ENCODE measurements around the gene ZFP91. TPM values are rescaled to one million over a fixed set of nuclear protein-coding genes. Genes with fewer than 3 reads are reported as not detected.

Gene ZFP91
- total and polyA plus RNA-seq, 9 of the 15 experiments (the other 6 are each of a cell fraction or from before 2014, with no cell fraction given), result 17.6 to 58.3 (median 34.0) TPM

DNA sequence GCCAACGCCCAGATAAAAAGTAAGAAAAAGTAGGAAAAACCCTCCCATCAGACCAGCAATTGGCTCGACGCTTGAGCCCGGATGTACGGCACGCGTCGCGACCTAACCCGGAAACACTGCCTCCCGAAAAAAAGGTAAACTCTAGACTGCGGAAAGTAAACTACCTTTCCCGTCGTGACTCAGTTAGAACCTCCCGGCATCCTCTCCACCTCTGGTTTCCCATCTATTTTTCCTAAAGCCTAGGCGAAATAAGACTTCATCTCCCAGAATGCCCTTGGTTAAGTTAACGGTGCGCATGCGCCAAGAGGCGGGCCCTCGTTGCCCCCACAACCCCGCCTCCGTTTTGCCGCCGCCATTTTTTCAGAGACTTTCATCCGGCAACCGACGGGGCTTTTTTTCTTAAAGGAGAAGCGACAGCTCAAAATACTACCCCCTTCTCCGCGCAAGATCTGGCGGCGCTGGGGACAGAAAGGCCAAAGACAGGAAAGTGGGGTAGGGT, 678 bp upstream of the ZFP91 start:
- in situ Hi-C loops (cut with MboI), result no loop called here
- no TSS peak for BruUV-seq (replicated peaks)
- Histone ChIP-seq H4K20me1 (replicated peaks; ENCODE audit: control insufficient read depth, insufficient read depth, low read length) (peaks cover 5% of the 10 kb centered on the region; the same call in 1 of the 2 replicates), H3K4me2 (ENCODE audit: insufficient read depth, low read length) (peak overlapping the region; percentile 87), H3K4me3 (peak overlapping the region; percentile 63), H3K9ac (ENCODE audit: insufficient read depth in 1 of 2, low read depth in 2 of 2, low read length in 2 of 2) (peak overlapping the region; percentile 93 to 99), H3K79me2 (ENCODE audit: control insufficient read depth, insufficient read depth, low read length) (peaks cover 66% of the 10 kb centered on the region), H2AFZ (ENCODE audit: low read depth, low read length) (peak overlapping the region; percentile 90), H3K9me3 (replicated peaks; ENCODE audit: control insufficient read depth, insufficient read depth, low read depth, low read length) (no peaks in the 10 kb centered on the region), H3K9me1 (ENCODE audit: control insufficient read depth, insufficient read depth, low read length) (no peaks in the 10 kb centered on the region), H3K27me3 (ENCODE audit: control insufficient read depth in 2 of 2, insufficient read depth in 2 of 2, low read length in 2 of 2) (no peaks in the 10 kb centered on the region), H3K27ac (ENCODE audit: extremely low read depth, low read depth, low read length) (peak overlapping the region; percentile 99), H3K4me1 (replicated peaks in 1 of 2; ENCODE audit: control insufficient read depth in 2 of 2, insufficient read depth in 2 of 2, low read length in 2 of 2) (peaks cover 12 to 22% of the 10 kb centered on the region in 2 experiments), H3K36me3 (ENCODE audit: control insufficient read depth, insufficient read depth, low read length) (peaks cover 15% of the 10 kb centered on the region; the same call in 2 of the 3 replicates)
- ChIA-PET CTCF (ENCODE audit: low intra/inter-chr PET ratio) (interaction anchor here (0.6 to 3.0 kb wide), 3 partner anchors 37 to 210 kb away, joined by 3 to 15 read pairs (median 3); no protein-coding TSS in a partner anchor), POLR2A (interaction anchor here (0.6 to 1.7 kb wide), 8 partner anchors 11 to 580 kb away, joined by 3 to 6 read pairs (median 4); no protein-coding TSS in a partner anchor)
- DNase-seq (ENCODE audit: extremely low read depth in 1 of 4, low spot score in 3 of 4) (peak; percentile 81 to 96 (median 84)), ATAC-seq (peak; percentile 59), FAIRE-seq (peak; percentile 95)
- WGBS (ENCODE audit: insufficient coverage, low coverage, missing lambda C conversion rate), result 1% methylated on average over 33 of the region's 33 CpGs
- intact Hi-C loops (cut with micrococcal nuclease), result loop anchor here (1.0 to 10.0 kb wide), 4 partner anchors 194 to 911 kb away; partner anchors contain the start of gene FAM111A
- TF ChIP-seq SRF (CRISPR knock-in tag; IDR thresholded peaks at IDR 0.05) (peak in 1 of 2 experiments; percentile 41; a peak in 2 of 4 replicates), ZNF395 (CRISPR knock-in tag; IDR thresholded peaks at IDR 0.05) (peak; percentile 78; the same call in 1 of the 2 replicates), MBD2 (IDR thresholded peaks at IDR 0.05; ENCODE audit: borderline replicate concordance, low read depth) (0 out of 2 replicates have a peak, but pooled peaks have one; percentile 45), PHB (CRISPR knock-in tag; IDR thresholded peaks at IDR 0.05) (no peak), ZBTB9 (CRISPR knock-in tag; IDR thresholded peaks at IDR 0.05) (no peak), TBL1XR1 (IDR thresholded peaks at IDR 0.05; ENCODE audit: low read length in 2 of 2) (peak; percentile 0 to 51; a peak in 2 of 4 replicates), MXI1 (IDR thresholded peaks at IDR 0.05; ENCODE audit: low read depth, low read length) (0 out of 2 replicates have a peak, but pooled peaks have one; percentile 29), ZNF592 (IDR thresholded peaks at IDR 0.05) (peak; percentile 61), ATF2 (CRISPR knock-in tag; IDR thresholded peaks at IDR 0.05) (no peak), MECOM (CRISPR knock-in tag; IDR thresholded peaks at IDR 0.05) (no peak), ZSCAN32 (CRISPR knock-in tag; IDR thresholded peaks at IDR 0.05) (no peak), COPS2 (conservative IDR thresholded peaks at IDR 0.05) (no peak), SMAD4 (CRISPR knock-in tag; conservative IDR thresholded peaks at IDR 0.05) (no peak)

Data from K562 (cell line).